GM18520 (cell line): ENCODE results near the gene THEMIS.
"Not testable (repeated sequence)": the region's sequence is repeated elsewhere in the genome, so short reads cannot be mapped to it uniquely, and the experiment has no call there.

Source experiments
- ATAC-seq: cut with Tn5 transposase; IDR thresholded peaks from one replicate; pipeline ENCODE4 v1.9.1; 2021; ENCODE audit not compliant: unreplicated experiment

Gene THEMIS

DNA sequence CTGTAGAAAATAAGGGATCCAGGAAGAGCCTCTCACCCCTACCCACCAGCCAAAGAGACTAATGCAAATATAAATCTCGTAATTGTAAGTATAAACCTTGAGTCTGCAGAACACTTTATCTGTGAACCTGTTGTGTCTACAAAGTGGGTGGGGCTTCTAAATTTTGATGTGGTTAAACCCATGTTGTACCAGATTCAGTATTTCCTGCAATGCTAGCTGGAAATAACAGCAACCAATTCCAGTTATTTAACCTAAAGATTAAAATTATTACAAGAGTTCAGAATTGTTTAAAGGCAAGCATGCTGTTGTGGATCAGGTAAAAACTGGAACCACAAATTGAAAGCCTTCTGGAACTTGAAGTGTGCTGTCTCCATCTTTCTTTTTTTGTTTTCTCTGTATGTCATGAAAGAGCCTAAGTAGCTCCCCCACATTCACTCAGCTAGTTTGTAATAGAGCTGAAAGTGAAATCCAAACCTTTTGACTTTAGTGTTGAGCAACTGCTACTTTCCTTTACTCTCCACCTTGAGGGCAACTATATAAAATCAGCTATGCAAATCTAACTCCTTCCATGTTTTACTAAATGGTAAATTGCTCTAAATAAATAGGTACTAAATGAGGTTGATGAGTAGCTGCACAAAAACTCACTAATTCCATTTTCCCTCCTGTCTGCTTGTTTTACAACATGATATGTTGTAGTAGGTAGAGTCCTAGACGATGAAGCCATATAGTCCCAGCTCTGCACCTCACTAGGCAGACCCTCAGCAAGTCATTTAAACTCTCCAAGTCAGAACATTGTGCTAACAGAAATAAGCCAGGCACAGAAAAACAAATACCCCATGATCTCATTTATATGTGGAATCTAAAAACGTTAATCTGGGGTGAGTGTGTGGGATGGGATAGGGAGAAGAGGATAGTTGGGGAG, 17.9 kb upstream of the THEMIS start:
- ATAC-seq: peak; percentile 64

DNA sequence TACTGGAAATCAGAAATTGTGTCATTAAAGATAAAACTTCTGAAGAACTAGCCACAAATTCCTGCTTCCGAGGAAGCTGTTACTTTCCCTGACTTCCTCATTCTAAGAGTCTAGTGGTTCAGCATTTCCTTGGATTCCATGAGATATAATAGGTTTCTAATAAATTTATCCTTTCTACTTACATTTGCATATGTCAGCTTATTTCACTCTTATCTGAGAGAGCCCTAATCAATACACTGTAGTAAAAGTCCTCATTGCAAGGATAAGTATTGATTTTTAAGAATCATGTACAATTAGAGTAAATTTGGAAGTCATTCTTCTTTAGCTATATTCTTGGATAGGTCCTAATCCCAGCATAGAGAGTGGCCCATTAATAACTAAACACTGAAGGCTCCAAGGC, 16.9 kb upstream of the THEMIS start:
- no peak for ATAC-seq

DNA sequence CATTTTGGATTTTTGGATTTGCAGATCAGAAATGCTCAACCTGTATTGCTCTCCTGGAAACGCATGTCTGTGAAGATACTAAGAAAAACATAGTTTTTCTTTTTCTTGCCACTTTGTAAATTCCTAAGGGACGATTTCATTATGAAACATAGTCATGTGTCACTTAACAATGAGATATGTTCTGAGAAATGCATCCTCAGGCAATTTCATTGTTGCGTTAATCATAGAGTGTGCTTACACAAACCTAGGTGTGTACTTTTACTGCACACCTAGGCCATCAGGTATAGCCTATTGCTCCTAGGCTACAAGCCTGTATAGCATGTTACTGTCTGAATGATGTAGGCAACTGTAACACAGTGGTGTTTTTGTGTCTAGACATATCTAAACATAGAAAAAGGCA, 13.4 kb upstream of the THEMIS start:
- ATAC-seq: no peak

DNA sequence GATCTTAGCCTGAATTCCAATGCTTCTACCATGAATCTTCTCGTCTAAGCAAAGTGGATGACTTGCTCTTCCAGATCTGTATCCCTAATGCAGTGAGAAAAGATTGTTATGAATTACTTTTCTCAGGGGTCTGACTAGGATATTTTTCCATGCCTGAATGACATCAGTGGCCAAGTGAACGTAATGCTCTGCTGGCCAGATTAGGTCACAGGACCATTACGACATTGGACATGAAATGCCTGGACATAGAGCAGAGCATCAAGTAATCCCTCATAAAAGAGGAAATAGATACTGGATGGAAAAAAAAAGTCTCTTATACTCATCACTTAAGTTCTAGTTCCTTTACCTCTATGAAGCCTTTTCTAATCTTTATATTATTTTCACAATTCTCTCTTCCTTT, 12.1 kb upstream of the THEMIS start:
- no peak for ATAC-seq

DNA sequence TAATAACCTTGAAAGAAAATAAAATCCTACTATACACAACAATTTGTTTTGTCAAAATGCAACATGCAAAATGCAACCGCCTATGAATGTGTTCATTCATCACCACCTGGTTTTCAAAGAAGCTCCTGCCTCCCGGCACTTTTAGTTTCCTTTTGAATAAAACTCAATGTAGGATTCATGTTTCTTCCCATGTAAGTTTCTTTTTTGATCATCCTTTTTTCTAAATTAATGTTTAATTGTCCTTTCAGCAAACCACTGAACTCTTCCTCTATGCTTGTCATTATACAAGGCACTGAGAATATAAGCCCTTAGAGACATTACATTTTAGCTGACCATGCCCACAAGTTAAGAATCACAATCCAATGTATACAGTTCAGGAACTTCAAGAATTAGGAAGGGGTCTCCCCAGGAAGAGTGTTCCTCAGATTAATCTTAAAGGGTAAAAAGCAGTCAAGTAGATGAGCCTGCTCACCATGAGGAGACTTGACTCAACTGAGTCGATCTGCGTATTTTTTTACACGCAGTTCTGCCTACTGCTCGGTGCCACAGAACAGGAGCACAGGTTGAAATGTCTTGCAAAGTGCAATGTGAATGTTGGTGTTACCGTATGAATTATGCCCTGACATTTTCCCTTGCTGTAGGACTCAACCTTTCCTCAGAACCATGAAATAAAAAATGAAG, 7.2 kb upstream of the THEMIS start:
- ATAC-seq: peak; percentile 62

DNA sequence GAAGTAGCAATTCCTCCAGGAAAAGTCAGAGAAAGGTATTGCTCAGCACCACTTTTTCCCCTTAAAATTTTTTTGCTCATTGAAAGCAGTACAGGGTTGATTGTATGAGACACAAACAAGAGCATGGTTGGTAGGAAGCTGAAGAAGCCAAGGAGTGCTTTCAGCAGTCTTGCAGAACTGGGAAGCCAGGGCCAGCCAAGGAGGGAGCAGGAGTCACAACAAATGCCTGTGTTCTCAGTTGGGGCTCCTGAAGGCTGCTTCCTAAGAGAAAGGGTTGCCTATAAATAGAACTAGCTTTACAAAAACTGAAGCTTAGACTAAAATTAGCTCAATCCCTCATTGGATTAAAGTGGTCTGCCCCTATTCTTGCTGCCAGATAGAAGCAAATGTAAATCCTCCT, 3.3 kb upstream of the THEMIS start:
- ATAC-seq: no peak

DNA sequence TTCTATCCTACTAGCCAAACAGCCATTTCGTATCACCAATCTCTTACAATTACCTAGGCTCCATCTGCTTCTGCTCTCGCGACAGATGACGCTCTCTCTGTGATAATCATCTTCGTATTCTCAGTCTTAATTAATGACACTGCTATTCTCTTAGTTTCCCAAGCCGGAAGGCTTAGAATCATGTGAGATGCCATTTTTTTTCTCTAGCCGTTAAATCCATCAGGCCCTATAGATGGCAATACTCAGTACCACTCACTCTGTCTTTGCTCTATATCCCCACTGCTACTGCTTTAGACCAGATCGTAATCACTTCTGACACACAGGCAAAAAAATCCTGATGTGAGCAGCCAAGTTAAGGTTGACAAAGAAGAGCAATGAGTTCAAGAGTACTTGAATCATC, 2.1 kb upstream of the THEMIS start:
- no peak for ATAC-seq

DNA sequence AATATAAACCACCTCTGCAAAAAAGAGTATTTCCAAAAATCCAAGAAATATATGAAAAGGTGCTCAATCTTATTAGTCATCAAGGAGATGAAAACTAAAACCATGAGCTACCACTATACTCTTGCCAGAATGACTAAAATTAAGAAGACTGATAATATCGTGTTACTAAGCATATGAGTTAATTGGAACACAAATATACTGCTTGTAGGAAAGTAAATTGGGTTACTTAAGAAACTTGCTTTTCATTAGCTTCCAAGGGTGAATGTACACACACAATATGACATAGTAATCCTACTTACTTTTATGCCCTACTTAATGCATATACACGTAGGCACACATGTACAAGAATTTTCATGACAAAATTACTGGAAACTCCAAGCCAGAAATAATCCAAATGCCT, 3.4 kb downstream of the THEMIS start:
- ATAC-seq: no peak

DNA sequence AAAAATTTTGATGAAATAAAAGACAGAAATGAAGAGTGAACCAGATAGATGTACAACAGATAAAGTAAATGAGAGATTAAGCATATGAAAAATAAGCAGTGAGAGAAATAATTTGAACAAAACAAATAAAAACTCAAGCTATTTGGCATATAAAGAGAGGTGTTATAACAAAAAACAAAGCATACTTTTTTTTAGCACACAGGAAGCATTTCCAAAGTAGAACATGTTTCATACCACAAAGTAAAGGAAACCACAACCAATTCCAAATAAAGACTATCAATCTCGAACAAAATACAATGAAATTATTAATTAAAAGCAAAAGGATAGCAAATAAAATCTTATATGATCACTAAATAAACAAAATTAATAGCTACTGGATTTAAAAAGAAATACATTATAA, 6.8 kb downstream of the THEMIS start:
- no peak for ATAC-seq

DNA sequence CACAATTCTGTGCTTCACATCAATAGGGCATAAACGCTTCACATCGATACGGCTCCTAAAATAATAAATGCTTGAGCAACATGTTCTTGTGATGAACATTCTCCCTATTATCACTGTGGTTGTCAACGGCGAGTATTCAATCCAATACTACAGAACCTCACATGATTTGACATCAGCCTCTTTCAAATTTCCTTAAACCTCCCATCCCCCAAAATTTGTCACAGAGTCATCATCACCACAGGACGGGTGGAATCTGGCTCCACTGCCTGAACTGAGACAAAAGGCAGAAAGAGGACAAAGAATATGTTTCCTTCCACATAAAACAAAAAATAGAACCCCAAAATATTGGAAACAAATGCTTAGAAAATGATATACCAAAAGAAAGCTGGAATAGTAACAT, 7.3 kb downstream of the THEMIS start:
- ATAC-seq: no peak

DNA sequence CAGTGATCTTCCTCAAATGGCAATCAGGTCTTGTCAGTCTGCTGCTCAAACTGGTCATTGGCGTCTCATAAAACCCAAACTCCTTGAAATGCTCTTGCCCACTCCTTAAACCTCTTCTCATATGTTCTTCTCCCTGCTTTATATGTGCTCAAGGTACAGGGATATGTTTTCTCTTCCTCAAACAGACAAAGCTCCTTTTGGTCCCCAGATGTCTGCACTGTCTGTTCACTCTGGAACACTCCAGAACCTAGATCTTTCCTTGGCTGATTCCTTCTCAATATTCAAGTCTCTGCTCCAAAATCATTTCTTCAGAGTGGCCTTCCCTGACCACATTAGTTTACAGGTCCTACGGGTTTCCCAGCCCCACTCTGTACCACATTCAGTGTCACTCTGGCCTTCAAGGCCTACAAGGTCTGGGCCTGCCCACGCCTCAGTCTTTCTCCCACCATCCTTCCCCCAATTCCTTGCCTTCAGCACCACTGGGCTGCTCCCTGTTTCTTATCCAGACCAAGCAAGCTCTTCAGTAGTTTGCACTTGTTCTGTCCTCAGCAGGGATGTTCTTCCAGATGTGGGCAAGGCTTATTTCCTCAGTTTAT, 9.0 kb downstream of the THEMIS start:
- ATAC-seq: no peak

DNA sequence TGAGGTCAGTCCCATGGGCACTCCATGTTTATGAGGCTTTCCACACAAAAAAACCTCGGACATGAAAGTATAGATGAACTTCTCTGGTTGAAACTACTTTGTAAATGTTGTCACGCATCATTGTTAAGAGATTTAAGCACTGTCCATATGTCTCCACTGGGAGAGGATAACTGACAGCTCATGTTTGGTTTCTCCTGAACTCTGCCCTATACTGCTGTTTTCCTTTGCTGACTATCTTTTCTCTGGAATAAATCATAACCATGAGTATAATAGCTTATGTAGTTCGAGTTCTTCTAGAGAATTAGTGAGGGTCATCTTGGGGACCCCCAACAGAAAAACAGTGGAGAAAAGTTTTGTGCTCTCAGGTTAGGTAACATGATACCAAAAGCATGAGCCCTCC, 14.3 kb downstream of the THEMIS start:
- no peak for ATAC-seq

DNA sequence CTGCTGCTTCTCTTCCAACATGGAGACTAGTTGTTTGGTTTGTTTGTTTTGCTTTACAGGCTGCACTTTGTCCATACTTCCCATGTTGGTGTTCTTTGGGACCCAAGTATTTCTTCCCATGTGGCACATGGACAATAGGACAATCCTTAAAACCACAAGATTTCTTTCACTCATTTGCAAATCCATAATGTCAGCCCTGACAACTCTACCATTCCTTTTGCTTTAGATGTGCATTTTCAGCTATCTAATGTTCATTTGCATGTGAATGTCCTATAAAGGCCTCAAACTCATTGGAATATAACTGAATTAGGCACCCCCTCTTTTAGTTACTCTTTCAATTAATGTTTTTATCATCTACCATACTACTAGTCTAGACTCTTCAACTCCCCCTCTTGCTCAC, 16.7 kb downstream of the THEMIS start:
- ATAC-seq: no peak

DNA sequence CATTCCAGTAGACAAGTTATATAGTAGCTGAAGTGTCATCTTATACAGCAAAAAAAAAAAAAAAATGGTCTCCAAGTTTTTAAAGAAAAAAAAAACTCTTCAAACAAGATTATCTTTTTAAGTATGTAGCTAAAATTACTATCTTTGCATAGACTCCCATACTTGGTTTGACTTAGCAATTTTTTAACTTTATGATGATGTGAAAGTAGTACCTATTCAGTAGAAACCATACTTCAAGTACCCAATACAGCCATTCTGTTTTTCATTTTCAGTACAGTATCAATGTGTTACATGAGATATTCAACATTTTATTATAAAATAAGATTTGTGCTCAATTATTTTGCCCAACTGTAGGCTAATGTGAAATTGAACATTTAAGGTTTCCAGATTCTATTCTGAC, 18.9 kb downstream of the THEMIS start:
- not testable (repeated sequence) for ATAC-seq

DNA sequence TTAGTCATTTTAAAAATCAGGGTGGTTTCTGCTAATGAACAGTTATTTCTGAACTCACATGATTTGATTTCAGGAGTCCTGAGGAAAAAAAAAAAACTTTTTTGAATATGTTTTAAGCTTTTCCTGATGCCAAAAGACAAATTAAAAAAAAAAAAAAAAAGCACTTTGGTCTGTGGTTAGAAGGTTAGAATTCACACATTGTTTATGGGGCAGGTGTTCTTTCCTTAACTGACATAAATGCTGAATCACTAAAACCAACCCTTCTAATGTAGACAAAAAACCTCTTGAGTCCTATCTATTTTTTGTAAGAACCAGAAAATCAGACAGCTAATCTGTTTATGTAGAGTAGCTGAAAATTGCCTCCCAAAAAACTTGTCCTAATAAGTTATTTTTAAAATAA, 20.4 kb downstream of the THEMIS start:
- ATAC-seq: no peak

DNA sequence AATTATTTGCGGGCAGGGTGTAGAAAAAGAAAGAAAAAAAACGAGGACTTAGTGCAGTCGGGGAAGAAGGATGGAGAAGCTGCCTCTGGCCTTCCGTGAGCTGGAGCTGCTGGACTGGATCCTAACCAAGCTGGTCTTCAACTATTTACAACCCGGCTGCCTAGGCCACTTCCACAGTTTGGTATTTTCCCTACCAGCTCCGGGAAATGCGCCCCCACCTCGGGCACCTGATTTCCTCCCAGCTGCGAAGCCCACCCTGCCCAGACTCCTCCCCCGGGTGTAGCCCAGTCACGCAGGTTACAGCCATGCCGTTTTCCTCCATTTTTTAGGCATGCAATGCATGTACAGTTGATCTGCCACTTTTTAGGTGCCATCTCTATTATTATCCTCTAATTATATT, 21.2 kb downstream of the THEMIS start:
- ATAC-seq: no peak

DNA sequence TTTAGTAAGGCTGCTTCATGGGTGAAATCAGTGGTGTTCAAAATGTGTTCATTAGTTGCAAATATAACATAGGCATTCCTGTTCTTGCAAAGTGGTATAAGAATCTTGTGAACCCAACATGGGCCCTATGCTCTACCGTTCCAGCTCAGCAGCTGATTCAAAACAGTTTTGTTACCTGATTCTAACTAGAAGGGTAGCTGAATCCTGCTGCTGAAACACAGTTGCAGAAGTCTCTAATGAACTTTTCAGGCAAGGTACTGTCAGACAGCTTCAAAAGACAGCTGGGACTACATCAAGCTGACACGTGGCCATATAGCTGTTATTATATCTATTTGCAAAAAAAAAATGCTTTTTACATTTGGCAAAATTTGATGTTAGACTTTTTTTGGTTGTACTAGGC, 22.7 kb downstream of the THEMIS start:
- ATAC-seq: no peak

DNA sequence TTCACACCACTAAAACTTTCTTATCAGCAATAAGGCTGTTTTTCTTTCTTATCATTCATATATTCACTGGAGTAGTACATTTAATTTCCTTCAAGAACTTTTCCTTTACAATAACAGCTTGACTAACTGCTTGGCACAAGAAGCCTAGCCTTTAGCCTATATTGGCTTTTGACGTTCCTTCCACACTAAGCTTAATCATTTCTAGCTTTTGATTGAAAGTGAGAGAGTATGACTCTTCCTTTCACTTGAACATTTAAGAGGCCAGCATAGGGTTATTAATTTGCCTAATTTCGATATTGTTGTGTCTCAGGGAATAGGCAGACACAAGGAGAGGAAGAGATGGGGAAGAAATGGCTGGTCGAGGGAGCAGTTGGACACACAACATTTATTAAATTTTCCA, 23.6 kb downstream of the THEMIS start:
- ATAC-seq: peak; percentile 63

DNA sequence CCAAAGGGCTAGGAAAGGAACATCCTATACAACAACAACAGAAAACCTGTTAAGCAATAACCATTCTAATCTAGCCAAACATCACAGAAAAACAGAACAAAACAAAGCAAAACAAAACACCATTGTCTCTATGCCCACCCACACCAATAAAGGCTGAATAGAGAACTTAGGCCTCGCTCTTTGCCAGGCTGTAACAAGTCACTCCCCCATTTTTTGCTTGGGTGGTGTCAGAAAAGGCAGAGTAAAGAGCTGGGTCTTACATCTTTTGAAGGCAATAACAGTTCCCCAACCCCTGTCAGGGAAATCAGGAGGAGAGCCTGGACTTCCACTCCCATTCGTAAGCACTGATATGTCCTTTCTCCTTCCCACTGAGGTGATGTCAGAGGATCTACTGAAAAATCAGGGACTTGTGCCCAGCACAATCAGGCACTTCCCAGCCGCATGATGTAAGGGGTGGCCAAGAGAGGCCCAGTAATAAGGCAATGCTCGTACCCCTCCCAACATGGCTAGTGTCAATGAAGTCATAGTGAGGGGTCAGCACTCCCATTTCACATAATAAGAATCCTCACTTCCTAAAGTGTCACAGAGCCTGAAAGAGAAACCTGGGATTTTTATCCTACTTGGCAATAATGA, 31.0 kb downstream of the THEMIS start:
- ATAC-seq: no peak

DNA sequence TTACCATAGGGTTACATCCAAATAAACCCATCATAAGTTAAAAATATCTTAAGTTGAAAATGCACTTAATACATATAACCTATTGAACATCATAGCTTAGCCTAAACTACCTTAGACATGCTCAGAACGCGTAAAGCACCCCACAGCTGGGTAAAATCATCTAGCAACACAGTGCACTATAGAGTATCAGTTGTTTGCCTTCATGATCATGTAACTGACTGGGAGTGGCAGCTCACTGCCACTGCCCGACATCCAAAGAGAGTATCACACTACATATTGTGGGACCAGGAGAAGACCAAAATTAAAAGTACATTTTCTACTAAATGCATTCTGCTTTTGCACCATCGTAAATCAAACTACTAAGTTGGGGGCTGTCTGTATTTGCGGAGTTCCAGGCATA, 31.7 kb downstream of the THEMIS start:
- ATAC-seq: no peak

DNA sequence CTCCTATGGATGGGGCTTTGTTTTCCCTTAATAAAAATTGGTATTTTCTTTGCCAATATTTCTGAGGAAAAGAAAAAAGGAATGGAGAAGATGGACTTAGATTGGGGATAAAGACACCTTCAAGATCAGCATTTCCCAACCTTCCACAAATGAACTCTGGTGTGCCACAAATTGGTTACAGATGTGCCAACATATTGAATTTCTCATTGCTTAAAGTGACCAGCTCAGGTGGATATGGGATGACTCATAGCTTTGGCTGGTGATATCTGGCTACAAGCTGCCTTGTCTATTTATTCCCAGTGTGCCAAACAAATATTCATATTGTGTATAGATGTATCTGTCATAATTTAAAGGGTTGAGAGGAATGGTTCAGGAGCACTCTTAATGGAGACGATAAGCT, 32.5 kb downstream of the THEMIS start:
- ATAC-seq: no peak

DNA sequence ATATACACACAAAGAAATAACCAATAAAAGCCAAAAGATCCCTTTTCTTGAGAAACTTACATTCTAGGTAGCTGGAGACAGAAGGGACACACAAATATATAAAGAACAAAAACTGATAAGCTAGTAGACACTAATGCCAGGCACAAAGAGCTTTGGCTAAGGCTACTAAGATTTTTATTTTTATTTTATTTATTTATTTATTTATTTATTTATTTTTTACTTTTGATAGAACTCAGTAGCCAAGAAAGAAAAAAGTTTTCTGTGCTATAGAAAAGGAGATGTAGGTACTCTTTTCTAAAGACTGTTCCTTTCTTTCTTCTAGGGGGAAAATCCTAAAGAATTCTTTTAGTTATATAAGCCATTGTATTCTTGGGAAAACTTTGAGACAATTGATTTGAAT, 34.1 kb downstream of the THEMIS start:
- no peak for ATAC-seq
